Neural progenitor cell (in vitro differentiated cells): Measurements from ENCODE around the gene AP3S2. TPM values are rescaled to one million over a fixed set of nuclear protein-coding genes. Genes with fewer than 3 reads are reported as not detected.
"Not testable (repeated sequence)": the region's sequence is repeated elsewhere in the genome, so short reads cannot be mapped to it uniquely, and the experiment has no call there.

ENCODE experiments used
- DNase-seq: peaks from one replicate; pipeline ENCODE4 v3.0.0-alpha.2; 2016; ENCODE audit warnings: low spot score
- H2AFZ ChIP-seq: fragments of 200-600 bp; sonication (generic); replicated peaks from 2 replicates; pipeline ENCODE4 v1.6.1; 2016; ENCODE audit warnings: antibody characterized with exemption
- H3F3A ChIP-seq: fragments of 200-600 bp; sonication (generic); 2 replicates; pipeline ENCODE4 v1.6.1; 2016; ENCODE audit warnings: antibody characterized with exemption, low read depth
- H3K27ac ChIP-seq: fragments of 200-600 bp; sonication (generic); 2 replicates; pipeline ENCODE4 v1.5.1; 2016; ENCODE audit warnings: mild to moderate bottlenecking
- H3K27me3 ChIP-seq: fragments of 200-600 bp; sonication (generic); 2 replicates; pipeline ENCODE4 v1.6.1; 2016; ENCODE audit warnings: mild to moderate bottlenecking, moderate library complexity
- H3K36me3 ChIP-seq: fragments of 200-600 bp; sonication (generic); 2 replicates; pipeline ENCODE4 v1.5.1; 2016
- H3K4me1 ChIP-seq: fragments of 200-600 bp; sonication (generic); 2 replicates; pipeline ENCODE4 v1.6.1; 2016; ENCODE audit warnings: mixed run types
- H3K4me2 ChIP-seq: fragments of 200-600 bp; sonication (generic); 2 replicates; pipeline ENCODE4 v1.6.1; 2016
- H3K4me3 ChIP-seq: fragments of 200-600 bp; sonication (generic); 2 replicates; pipeline ENCODE4 v1.5.1; 2016
- H3K79me2 ChIP-seq: fragments of 200-600 bp; sonication (generic); 2 replicates; pipeline ENCODE4 v1.6.1; 2016; ENCODE audit warnings: low read depth
- H3K9ac ChIP-seq: fragments of 200-600 bp; sonication (generic); 2 replicates; pipeline ENCODE4 v1.6.1; 2016
- H3K9me3 ChIP-seq: fragments of 200-600 bp; sonication (generic); 2 replicates; pipeline ENCODE4 v1.5.1; 2016; ENCODE audit warnings: low read depth
- H4K20me1 ChIP-seq: fragments of 200-600 bp; sonication (generic); 2 replicates; pipeline ENCODE4 v1.6.1; 2016; ENCODE audit warnings: low read depth
- H3K27ac Mint-ChIP-seq: 3 replicates; pipeline ENCODE4 v1.8.0; 2021; ENCODE audit warnings: mixed read lengths
- H3K27me3 Mint-ChIP-seq: 2 replicates; pipeline ENCODE4 v1.8.0; 2022; ENCODE audit warnings: low read depth, mild to moderate bottlenecking, inconsistent platforms, moderate library complexity, mixed read lengths; ENCODE audit not compliant: insufficient read depth
- H3K36me3 Mint-ChIP-seq: 3 replicates; pipeline ENCODE4 v1.8.0; 2021; ENCODE audit warnings: mixed read lengths
- H3K4me1 Mint-ChIP-seq: 3 replicates; pipeline ENCODE4 v1.8.0; 2021; ENCODE audit warnings: mixed read lengths
- H3K4me3 Mint-ChIP-seq: 3 replicates; pipeline ENCODE4 v1.8.0; 2021; ENCODE audit warnings: mild to moderate bottlenecking, moderate library complexity, mixed read lengths
- H3K9me3 Mint-ChIP-seq: 3 replicates; pipeline ENCODE4 v1.8.0; 2020; ENCODE audit warnings: mixed read lengths
- EZH2 ChIP-seq: fragments of 200-600 bp; sonication (generic); IDR thresholded peaks from 2 replicates; pipeline ENCODE4 v1.6.1; 2017; ENCODE audit warnings: antibody characterized with exemption, mild to moderate bottlenecking, moderate library complexity
- EZH2phosphoT487 ChIP-seq: fragments of 200-600 bp; sonication (generic); IDR thresholded peaks from 2 replicates; pipeline ENCODE4 v1.6.1; 2017; ENCODE audit warnings: antibody characterized with exemption
- total RNA-seq: library from RNA; depleted of rRNA; stranded (reverse); fragments of >200 nt; gene quantifications from 2 replicates; pipeline ENCODE4 v1.2.3, GENCODE V29; 2015; ENCODE audit warnings: low replicate concordance
- TF ChIP-seq, protein P1 (sequence below): fragments of 200-600 bp; sonication (generic); IDR thresholded peaks from 2 replicates; pipeline ENCODE4 v1.5.1; 2017; ENCODE audit warnings: antibody characterized with exemption, mild to moderate bottlenecking

AP3S2 gene
- total RNA-seq: 75.3 and 77.1 TPM in 2 replicates

DNA sequence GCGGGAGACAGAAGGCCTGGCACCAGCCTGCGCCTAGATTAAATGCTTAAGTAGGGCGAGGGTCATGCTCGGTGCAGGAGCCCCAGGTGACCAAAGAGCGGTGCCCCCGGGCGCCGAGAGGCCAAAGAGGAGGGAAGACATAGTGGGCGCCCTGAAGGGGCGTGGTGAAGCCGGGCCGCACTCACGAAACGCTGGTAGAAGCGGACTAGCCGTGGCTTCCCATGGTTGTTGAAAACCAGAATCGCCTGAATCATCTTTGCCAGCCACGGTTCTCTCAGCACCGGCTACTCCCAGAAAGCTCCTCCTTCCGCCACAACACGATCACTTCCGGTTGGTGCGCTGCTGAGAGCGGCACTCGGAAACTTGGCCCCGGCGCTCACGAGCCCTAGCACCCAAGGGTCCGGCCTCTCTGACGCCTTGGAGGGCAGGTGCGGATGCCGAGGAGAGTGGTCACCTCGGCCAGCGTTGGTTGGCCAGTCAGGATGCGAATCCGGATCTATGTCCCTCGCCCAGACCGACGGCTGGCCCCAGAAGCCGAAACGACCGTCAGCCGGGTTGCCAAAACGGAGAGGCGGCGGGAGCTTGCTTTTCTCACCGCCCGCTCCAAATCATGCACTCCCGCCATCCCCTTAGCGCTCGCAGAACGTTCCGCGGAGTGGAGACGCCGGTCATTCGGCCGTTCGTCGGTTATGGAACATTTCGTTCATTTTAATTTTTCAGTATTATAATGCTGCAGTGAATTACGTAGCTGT lies at the start of gene AP3S2:
Gene AP3S2 (minus strand): TSS at position 299 of the 752 bp plus-strand sequence. CDS start 45 bp downstream, at position 254.
- Histone ChIP-seq H3K36me3 (no peaks in the 10 kb centered on the region), H3K4me1 (peaks cover 5% of the 10 kb centered on the region), H3K27ac (peak within 1 kb of the TSS; percentile 80), H3K9ac (peak within 1 kb of the TSS; percentile 79), H4K20me1 (peaks cover 10% of the 10 kb centered on the region), H3F3A (peaks cover 20% of the 10 kb centered on the region), H3K27me3 (no peaks in the 10 kb centered on the region), H3K9me3 (no peaks in the 10 kb centered on the region), H3K79me2 (peaks cover 36% of the 10 kb centered on the region), H2AFZ (peak within 1 kb of the TSS; percentile 97), H3K4me3 (peak within 1 kb of the TSS; percentile 73), H3K4me2 (peak within 1 kb of the TSS; percentile 85)
- peak within 1 kb of the TSS; percentile 96 for H3K27ac Mint-ChIP-seq
- no peaks in the 10 kb centered on the region for H3K9me3 Mint-ChIP-seq
- peak within 1 kb of the TSS; percentile 99 for H3K4me3 Mint-ChIP-seq
- no peaks in the 10 kb centered on the region for H3K27me3 Mint-ChIP-seq
- TF ChIP-seq EZH2: peak; percentile 41
- TF ChIP-seq, protein P1, sequence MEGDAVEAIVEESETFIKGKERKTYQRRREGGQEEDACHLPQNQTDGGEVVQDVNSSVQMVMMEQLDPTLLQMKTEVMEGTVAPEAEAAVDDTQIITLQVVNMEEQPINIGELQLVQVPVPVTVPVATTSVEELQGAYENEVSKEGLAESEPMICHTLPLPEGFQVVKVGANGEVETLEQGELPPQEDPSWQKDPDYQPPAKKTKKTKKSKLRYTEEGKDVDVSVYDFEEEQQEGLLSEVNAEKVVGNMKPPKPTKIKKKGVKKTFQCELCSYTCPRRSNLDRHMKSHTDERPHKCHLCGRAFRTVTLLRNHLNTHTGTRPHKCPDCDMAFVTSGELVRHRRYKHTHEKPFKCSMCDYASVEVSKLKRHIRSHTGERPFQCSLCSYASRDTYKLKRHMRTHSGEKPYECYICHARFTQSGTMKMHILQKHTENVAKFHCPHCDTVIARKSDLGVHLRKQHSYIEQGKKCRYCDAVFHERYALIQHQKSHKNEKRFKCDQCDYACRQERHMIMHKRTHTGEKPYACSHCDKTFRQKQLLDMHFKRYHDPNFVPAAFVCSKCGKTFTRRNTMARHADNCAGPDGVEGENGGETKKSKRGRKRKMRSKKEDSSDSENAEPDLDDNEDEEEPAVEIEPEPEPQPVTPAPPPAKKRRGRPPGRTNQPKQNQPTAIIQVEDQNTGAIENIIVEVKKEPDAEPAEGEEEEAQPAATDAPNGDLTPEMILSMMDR: no peak
- no peak for TF ChIP-seq EZH2phosphoT487
- H3K36me3 Mint-ChIP-seq: no peaks in the 10 kb centered on the region
- peak; percentile 95 for DNase-seq
- H3K4me1 Mint-ChIP-seq: peaks cover 18% of the 10 kb centered on the region

- no peaks in the 10 kb centered on the region for H4K20me1 ChIP-seq
These were observed 46.1 kb upstream of the AP3S2 start for GRCh38 chr15:89939910-89940309.

DNA sequence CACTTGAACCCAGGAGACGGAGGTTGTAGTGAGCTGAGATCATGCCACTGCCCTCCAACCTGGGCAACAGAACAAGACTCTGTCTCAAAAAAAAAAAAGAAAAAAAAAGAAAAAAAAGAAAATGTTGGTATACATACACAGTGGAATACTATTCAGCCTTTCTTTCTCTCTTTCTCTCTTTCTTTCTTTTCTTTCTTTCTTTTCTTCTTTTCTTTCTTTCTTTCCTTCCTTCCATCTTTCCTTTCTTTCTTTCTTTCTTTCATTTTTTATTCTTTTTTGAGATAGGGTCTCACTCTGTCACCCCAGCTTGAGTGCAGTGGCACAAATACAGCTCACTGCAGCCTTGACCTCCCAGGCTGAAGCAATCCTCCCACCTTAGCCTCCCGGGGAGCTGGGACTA lies 45.6 kb upstream of the AP3S2 start:
- not testable (repeated sequence) for H3K79me2 ChIP-seq, H3K9ac ChIP-seq, H3K27me3 ChIP-seq, H3K36me3 ChIP-seq, H4K20me1 ChIP-seq, H3K4me3 Mint-ChIP-seq, H3K4me3 ChIP-seq, H3K4me2 ChIP-seq, DNase-seq, H3K27ac Mint-ChIP-seq, H3K4me1 ChIP-seq, H3K4me1 Mint-ChIP-seq, H3K36me3 Mint-ChIP-seq, H3K9me3 ChIP-seq, H3K27ac ChIP-seq, H3F3A ChIP-seq, H3K9me3 Mint-ChIP-seq, H3K27me3 Mint-ChIP-seq, H2AFZ ChIP-seq

More at GRCh38 chr15:89939910-89940309, 46.1 kb upstream of the AP3S2 start:
- Mint-ChIP-seq H3K4me1 (no peaks in the 10 kb centered on the region), H3K27ac (no peak overlapping the region), H3K27me3 (no peaks in the 10 kb centered on the region), H3K36me3 (no peaks in the 10 kb centered on the region), H3K4me3 (no peak overlapping the region), H3K9me3 (no peaks in the 10 kb centered on the region)
- Histone ChIP-seq H3K4me3 (no peak overlapping the region), H3K27me3 (no peaks in the 10 kb centered on the region), H3K9ac (no peak overlapping the region), H3K4me1 (no peaks in the 10 kb centered on the region), H3K4me2 (no peak overlapping the region), H2AFZ (no peak overlapping the region), H3K36me3 (no peaks in the 10 kb centered on the region), H3K27ac (no peak overlapping the region), H3K9me3 (no peaks in the 10 kb centered on the region), H3K79me2 (no peaks in the 10 kb centered on the region), H3F3A (no peaks in the 10 kb centered on the region)
- no peak for DNase-seq
- TF ChIP-seq EZH2: no peak
- TF ChIP-seq, protein P1: no peak
